Smooth muscle cell of bladder (primary cell): ENCODE measurements around the gene ZNF609. TPM values are rescaled to one million over a fixed set of nuclear protein-coding genes. Genes with fewer than 3 reads are reported as not detected.

ENCODE experiments used
- total RNA-seq: library from RNA; depleted of rRNA; stranded (reverse); fragments of >200 nt; gene quantifications from 2 replicates; pipeline ENCODE4 v1.2.3, GENCODE V29; 2014

Gene ZNF609
- total RNA-seq, result 13.2 and 15.8 TPM in 2 replicates

GRCh38 chr15:64460206-64460723 lies at the start of gene ZNF609:
Gene ZNF609 (plus strand): TSS chr15:64460578. CDS start chr15:64499420, 38,842 bp downstream.

Other genes with a start within 250 kb of the ZNF609 start
- gene CSNK1G1, start 104.4 kb upstream of the ZNF609 start, total RNA-seq, result 18.5 and 20.6 TPM in 2 replicates
- gene PCLAF, start 79.1 kb upstream of the ZNF609 start, total RNA-seq, result 14.7 and 32.0 TPM in 2 replicates
- gene TRIP4, start 72.7 kb upstream of the ZNF609 start, total RNA-seq, result 7.4 and 8.2 TPM in 2 replicates